ENCODE results near the gene SFT2D1. TPM values are rescaled to one million over a fixed set of nuclear protein-coding genes. Genes with fewer than 3 reads are reported as not detected.

The SFT2D1 gene
- total and polyA plus RNA-seq, 9 of the 15 experiments (the other 6 are each of a cell fraction or from before 2014, with no cell fraction given): 54.4 to 140 (median 74.6) TPM

GRCh38 chr6:166312832-166313231 lies 29.5 kb downstream of the SFT2D1 start:
- Histone ChIP-seq H3K27ac (ENCODE audit: extremely low read depth, low read depth, low read length) (no peak overlapping the region), H3K9me3 (replicated peaks; ENCODE audit: control insufficient read depth, insufficient read depth, low read depth, low read length) (no peaks in the 10 kb centered on the region), H3K4me2 (ENCODE audit: insufficient read depth, low read length) (no peak overlapping the region), H3K36me3 (ENCODE audit: control insufficient read depth, insufficient read depth, low read length) (no peaks in the 10 kb centered on the region), H2AFZ (ENCODE audit: low read depth, low read length) (peak overlapping the region; percentile 50), H3K79me2 (ENCODE audit: control insufficient read depth, insufficient read depth, low read length) (no peaks in the 10 kb centered on the region), H3K9me1 (ENCODE audit: control insufficient read depth, insufficient read depth, low read length) (no peaks in the 10 kb centered on the region), H3K9ac (ENCODE audit: insufficient read depth in 1 of 2, low read depth in 2 of 2, low read length in 2 of 2) (no peak overlapping the region), H3K4me3 (no peak overlapping the region), H3K4me1 (replicated peaks in 1 of 2; ENCODE audit: control insufficient read depth in 2 of 2, insufficient read depth in 2 of 2, low read length in 2 of 2) (no peaks in the 10 kb centered on the region; a peak in 1 of 5 replicates), H3K27me3 (ENCODE audit: control insufficient read depth in 2 of 2, insufficient read depth in 2 of 2, low read length in 2 of 2) (peaks cover 13 to 23% of the 10 kb centered on the region in 2 experiments), H4K20me1 (replicated peaks; ENCODE audit: control insufficient read depth, insufficient read depth, low read length) (no peaks in the 10 kb centered on the region)
- DNase-seq (ENCODE audit: extremely low read depth in 1 of 4, low spot score in 3 of 4) (no peak), ATAC-seq (no peak), FAIRE-seq (no peak)
- in situ Hi-C loops (cut with MboI): no loop called here
- ChIA-PET CTCF (ENCODE audit: low intra/inter-chr PET ratio) (interaction anchor here (0.6 to 2.3 kb wide), 3 partner anchors 15 to 829 kb away, joined by 3 to 24 read pairs (median 5); no protein-coding TSS in a partner anchor), POLR2A (interaction anchor here (0.6 to 0.8 kb wide), 2 partner anchors 23 to 73 kb away, joined by 3 to 5 read pairs; no protein-coding TSS in a partner anchor)
- no TSS peak for BruUV-seq (replicated peaks)
- 30% methylated on average over 1 of the region's 1 CpG for WGBS (ENCODE audit: insufficient coverage, low coverage, missing lambda C conversion rate)
- intact Hi-C loops (cut with micrococcal nuclease): loop anchor here (1.0 to 2.0 kb wide), 3 partner anchors 18 to 87 kb away; partner anchors contain the start of gene MPC1
- peak; percentile 44; the same call in 1 of the 2 replicates for TF ChIP-seq LEF1 (IDR thresholded peaks at IDR 0.05)
- no peak for TF ChIP-seq MTF1 (CRISPR knock-in tag; IDR thresholded peaks at IDR 0.05; ENCODE audit: borderline replicate concordance)
- TF ChIP-seq ZBTB11 (CRISPR knock-in tag; IDR thresholded peaks at IDR 0.05): no peak
- TF ChIP-seq ZFP1 (CRISPR knock-in tag; IDR thresholded peaks at IDR 0.05): no peak
- peak; percentile 68 to 78; a peak in 2 of 4 replicates for TF ChIP-seq TRIM24 (IDR thresholded peaks at IDR 0.05)
- TF ChIP-seq GTF2F1 (IDR thresholded peaks at IDR 0.05; ENCODE audit: low read depth, low read length): no peak
- TF ChIP-seq DPF2 (IDR thresholded peaks at IDR 0.05): no peak
- TF ChIP-seq ETV1 (tag; conservative IDR thresholded peaks at IDR 0.05; ENCODE audit: low read depth): no peak
- no peak for TF ChIP-seq ZBTB26 (CRISPR knock-in tag; IDR thresholded peaks at IDR 0.05)
- TF ChIP-seq CEBPG (CRISPR knock-in tag; IDR thresholded peaks at IDR 0.05): no peak
- peak in 1 of 2 experiments; percentile 88; a peak in 2 of 4 replicates for TF ChIP-seq CEBPG (tag; conservative IDR thresholded peaks at IDR 0.05 in 1 of 2, IDR thresholded peaks at IDR 0.05 in 1 of 2)
- no peak for TF ChIP-seq ZNF143 (CRISPR knock-in tag; IDR thresholded peaks at IDR 0.05)
- TF ChIP-seq GATAD2B (IDR thresholded peaks at IDR 0.05; ENCODE audit: borderline replicate concordance): no peak
- TF ChIP-seq ZSCAN32 (CRISPR knock-in tag; IDR thresholded peaks at IDR 0.05): peak; percentile 53; the same call in 1 of the 2 replicates
- TF ChIP-seq ELF1 (tag; IDR thresholded peaks at IDR 0.05): no peak
- TF ChIP-seq CEBPB (tag; IDR thresholded peaks at IDR 0.05): 0 out of 2 replicates have a peak, but pooled peaks have one; percentile 15
- TF ChIP-seq ATF4 (CRISPR knock-in tag; IDR thresholded peaks at IDR 0.05): peak; percentile 46; the same call in 1 of the 2 replicates
- TF ChIP-seq ZKSCAN3 (CRISPR knock-in tag; IDR thresholded peaks at IDR 0.05): no peak
- no peak for TF ChIP-seq CBFB (CRISPR knock-in tag; IDR thresholded peaks at IDR 0.05)
